NT2/D1 (cell line): ENCODE data around the gene COX7A2.

Source experiments
- SUZ12 ChIP-seq: IDR thresholded peaks from 2 replicates; pipeline ENCODE4 v1.6.1; 2011; ENCODE audit not compliant: insufficient read length, insufficient read depth; ENCODE audit errors: extremely low read depth
- YY1 ChIP-seq: IDR thresholded peaks from 2 replicates; pipeline ENCODE4 v1.6.1; 2011; ENCODE audit not compliant: insufficient read length, insufficient read depth
- ZNF274 ChIP-seq: IDR thresholded peaks from 2 replicates; pipeline ENCODE4 v1.6.1; 2011; ENCODE audit warnings: mild to moderate bottlenecking, low read depth, low read length

- TF ChIP-seq ZNF274 (no peak), YY1 (no peak), SUZ12 (no peak)
Measured at GRCh38 chr6:75249837-75250236, 6.2 kb upstream of the COX7A2 start.
